Ishikawa (cell line): Measurements from ENCODE around the gene RAB10.
A peak's percentile ranks its signal among the peaks of the same experiment; 100 is the strongest.

Experiments
- CEBPB ChIP-seq: IDR thresholded peaks from 2 replicates; pipeline ENCODE4 v1.6.1; 2012
- CREB1 ChIP-seq: IDR thresholded peaks from 2 replicates; pipeline ENCODE4 v1.6.1; 2012; ENCODE audit warnings: low read depth
- EGR1 ChIP-seq: IDR thresholded peaks from 2 replicates; pipeline ENCODE4 v1.6.1; 2012
- EP300 ChIP-seq: IDR thresholded peaks from 2 replicates; pipeline ENCODE4 v1.6.1; 2012; ENCODE audit warnings: borderline replicate concordance
- FOXM1 ChIP-seq: IDR thresholded peaks from 2 replicates; pipeline ENCODE4 v1.6.1; 2012; ENCODE audit warnings: low read depth, borderline replicate concordance
- NFIC ChIP-seq: IDR thresholded peaks from 2 replicates; pipeline ENCODE4 v1.6.1; 2012
- RAD21 ChIP-seq: IDR thresholded peaks from 2 replicates; pipeline ENCODE4 v1.6.1; 2012; ENCODE audit warnings: low read depth
- TAF1 ChIP-seq: IDR thresholded peaks from 2 replicates; pipeline ENCODE4 v1.6.1; 2012; ENCODE audit warnings: low read depth, mild to moderate bottlenecking
- TCF12 ChIP-seq: IDR thresholded peaks from 2 replicates; pipeline ENCODE4 v1.6.1; 2012; ENCODE audit warnings: low read depth
- TEAD4 ChIP-seq: IDR thresholded peaks from 2 replicates; pipeline ENCODE4 v1.6.1; 2012
- YY1 ChIP-seq: IDR thresholded peaks from 2 replicates; pipeline ENCODE4 v1.6.1; 2012; ENCODE audit warnings: low read depth
- ZBTB7A ChIP-seq: IDR thresholded peaks from 2 replicates; pipeline ENCODE4 v1.6.1; 2012; ENCODE audit warnings: low read depth
- TF ChIP-seq, protein P1 (sequence below): IDR thresholded peaks from 2 replicates; pipeline ENCODE4 v1.6.1; 2012
- TF ChIP-seq, protein P2 (sequence below): IDR thresholded peaks from 2 replicates; pipeline ENCODE4 v1.6.1; 2012; ENCODE audit warnings: low read depth, mild to moderate bottlenecking
- TF ChIP-seq, protein P3 (sequence below): IDR thresholded peaks from 2 replicates; pipeline ENCODE4 v1.6.1; 2012

The RAB10 gene

DNA sequence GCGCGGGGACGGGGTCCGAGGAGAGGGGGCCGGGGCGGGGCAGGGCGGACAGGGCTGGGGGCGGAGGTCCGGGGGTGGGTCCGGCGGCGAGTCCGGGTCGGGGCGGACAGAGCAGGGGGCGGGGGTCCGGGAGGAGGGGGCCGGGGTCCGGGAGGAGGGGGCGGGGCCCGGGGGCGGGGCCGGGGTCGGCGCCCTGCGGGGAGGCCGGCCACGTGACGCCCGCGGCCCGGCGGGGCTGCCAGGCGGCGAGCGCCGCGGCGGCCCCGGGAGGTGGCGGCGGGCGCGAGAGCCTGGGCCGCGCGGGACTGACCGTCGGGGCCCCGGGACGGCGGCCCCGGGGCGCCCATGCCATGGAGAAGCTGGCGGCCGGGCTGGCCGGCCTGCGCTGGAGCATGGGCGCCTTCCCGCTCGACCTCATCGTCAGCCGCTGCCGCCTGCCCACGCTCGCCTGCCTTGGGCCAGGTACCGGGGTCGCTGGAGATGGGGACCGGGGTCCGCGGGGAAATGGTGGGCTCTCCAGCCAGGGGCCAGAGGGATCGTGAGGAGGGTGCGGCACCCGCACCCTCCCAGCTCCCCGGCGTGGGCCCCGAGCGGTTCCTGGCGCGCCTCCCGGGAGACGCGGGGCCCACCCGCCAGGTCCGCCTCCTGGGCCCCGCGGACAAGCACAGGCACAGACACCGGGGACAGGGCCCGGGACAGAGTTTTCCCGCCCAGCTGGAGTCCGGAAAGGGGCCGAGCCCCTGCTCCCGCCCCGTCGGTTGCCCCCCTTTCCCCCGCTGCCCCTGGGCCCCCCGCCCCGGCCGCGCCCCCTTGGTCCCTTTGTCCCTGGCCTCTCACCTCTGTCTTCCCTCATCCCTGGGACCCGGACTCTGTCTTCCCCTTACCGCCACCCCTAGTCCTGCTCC lies 139.2 kb downstream of the RAB10 start, which contains the start of gene GAREM2:
Gene GAREM2, plus strand, starts transcription at position 218 of the 905 bp plus-strand sequence. Its CDS starts 133 bp downstream, at position 351.
- no peak for TF ChIP-seq FOXM1
- TF ChIP-seq, protein P1, sequence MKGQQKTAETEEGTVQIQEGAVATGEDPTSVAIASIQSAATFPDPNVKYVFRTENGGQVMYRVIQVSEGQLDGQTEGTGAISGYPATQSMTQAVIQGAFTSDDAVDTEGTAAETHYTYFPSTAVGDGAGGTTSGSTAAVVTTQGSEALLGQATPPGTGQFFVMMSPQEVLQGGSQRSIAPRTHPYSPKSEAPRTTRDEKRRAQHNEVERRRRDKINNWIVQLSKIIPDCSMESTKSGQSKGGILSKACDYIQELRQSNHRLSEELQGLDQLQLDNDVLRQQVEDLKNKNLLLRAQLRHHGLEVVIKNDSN, result peak; percentile 69

DNA sequence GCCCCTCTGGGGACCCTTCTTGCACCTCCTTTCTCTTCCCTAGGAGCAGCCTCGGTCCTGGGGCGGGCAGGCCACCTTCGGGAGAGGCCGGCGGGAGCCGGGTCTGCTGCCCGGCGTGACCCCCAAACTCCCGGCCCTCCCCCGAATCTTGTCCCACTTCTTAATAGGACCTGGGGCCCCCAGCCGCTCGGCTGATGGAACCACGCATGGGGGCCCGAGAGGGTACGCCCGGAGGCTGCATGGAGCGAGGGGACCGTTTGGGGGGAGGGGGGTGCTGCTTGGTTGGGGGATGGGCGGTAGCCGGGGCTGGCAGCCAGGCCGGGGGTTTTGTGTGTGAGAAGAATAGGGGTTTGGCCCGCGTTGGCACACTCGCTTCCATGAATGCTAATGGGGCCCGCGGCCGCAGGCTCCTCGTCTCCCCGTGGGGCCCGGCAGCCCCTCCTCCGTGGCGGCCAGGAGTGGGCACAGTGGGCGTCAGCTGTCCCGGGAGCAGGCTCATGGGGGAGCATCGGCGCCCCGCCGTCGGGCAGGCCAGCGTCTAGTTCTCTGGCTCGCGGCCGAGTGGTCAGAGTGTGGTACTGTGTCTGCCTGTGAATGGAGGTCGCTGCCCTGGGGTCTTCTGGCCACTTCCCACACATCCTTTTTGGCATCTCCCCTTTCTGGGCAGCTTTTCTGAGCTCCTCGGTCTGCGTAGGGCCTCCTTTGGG lies 140.0 kb downstream of the RAB10 start:
- TF ChIP-seq CEBPB (no peak), ZBTB7A (no peak), TEAD4 (no peak), CREB1 (no peak)

DNA sequence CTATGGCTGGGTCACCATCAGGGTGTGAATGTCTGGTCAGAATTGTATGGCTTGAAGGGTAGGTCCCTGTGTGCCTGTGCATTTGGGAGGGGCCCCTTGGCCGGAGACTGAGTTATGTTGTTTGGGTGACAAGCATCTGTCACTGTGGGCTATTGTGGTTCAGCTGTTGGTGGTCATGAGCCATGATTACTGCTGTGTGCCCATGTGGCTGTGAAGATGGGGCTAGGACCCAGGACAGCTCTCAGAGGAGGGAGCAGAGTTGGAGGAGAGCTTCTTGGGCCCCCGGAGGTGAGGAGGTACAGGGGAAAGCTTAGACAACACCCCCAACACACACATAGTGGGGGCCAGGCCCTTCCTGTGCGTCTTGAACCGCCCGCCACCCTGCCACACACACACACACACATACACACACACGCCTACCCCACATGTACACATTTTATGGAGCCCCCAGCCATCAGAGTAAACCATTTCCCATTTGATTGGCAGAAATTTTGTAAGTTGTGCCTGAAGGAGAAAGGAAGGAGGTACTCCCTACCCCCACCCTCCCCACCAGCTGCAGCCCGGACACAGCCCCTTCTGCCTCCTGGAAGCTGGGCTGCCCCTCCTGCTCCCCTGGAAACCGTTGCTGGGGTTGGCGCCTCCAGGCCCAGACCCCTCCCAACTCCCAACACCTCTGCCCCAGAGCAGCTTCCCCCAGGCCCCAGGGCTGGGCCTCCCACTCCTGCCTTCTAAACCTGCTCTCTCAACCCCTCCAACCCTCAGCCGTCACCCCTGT lies 141.0 kb downstream of the RAB10 start:
- TF ChIP-seq, protein P2, sequence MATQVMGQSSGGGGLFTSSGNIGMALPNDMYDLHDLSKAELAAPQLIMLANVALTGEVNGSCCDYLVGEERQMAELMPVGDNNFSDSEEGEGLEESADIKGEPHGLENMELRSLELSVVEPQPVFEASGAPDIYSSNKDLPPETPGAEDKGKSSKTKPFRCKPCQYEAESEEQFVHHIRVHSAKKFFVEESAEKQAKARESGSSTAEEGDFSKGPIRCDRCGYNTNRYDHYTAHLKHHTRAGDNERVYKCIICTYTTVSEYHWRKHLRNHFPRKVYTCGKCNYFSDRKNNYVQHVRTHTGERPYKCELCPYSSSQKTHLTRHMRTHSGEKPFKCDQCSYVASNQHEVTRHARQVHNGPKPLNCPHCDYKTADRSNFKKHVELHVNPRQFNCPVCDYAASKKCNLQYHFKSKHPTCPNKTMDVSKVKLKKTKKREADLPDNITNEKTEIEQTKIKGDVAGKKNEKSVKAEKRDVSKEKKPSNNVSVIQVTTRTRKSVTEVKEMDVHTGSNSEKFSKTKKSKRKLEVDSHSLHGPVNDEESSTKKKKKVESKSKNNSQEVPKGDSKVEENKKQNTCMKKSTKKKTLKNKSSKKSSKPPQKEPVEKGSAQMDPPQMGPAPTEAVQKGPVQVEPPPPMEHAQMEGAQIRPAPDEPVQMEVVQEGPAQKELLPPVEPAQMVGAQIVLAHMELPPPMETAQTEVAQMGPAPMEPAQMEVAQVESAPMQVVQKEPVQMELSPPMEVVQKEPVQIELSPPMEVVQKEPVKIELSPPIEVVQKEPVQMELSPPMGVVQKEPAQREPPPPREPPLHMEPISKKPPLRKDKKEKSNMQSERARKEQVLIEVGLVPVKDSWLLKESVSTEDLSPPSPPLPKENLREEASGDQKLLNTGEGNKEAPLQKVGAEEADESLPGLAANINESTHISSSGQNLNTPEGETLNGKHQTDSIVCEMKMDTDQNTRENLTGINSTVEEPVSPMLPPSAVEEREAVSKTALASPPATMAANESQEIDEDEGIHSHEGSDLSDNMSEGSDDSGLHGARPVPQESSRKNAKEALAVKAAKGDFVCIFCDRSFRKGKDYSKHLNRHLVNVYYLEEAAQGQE, result peak; percentile 50
- no peak for TF ChIP-seq ZBTB7A
- TF ChIP-seq, protein P1, result no peak

DNA sequence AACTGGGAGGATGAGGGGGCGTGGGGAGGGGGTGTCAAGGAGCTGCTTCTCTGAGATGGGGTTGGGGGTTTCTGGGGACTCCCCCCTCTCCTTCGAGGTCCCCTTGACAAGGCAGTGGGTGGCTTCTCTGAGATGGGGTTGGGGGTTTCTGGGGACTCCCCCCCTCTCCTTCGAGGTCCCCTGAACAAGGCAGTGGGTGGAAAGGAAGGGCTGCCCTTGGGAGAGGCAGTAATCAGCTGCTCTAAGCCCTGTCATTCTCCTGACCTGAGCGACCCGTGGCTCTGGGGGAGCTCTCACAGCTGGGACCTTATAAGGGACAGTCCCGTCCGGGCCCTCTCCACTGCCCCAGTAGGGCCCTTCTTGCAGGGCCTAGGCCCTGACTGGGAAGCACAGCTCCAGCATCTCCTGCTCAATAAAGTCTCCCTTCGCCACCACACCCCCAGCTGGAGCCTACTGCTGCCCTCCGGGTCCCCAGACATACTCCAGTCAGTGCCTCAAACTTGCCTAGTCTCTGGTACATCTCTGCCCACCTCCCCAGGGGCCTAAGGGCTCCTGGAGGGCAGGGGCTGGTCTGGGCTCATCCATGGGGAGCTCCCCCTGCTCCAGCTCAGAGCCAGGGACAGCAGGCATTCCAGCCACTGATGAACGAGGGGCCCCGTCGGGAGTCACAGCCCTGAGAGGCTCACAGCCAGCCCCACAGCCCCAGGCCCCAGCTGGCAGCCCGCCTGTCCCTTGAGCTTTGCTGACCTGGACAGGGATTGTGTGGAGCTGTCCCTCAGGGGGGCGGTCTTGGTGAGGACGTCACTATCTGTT lies 141.8 kb downstream of the RAB10 start:
- TF ChIP-seq EP300 (no peak), EGR1 (no peak), TAF1 (no peak), CEBPB (no peak), TEAD4 (no peak), FOXM1 (no peak), ZBTB7A (no peak), NFIC (no peak), TCF12 (no peak), CREB1 (no peak), RAD21 (no peak), YY1 (no peak)
- TF ChIP-seq, protein P3, sequence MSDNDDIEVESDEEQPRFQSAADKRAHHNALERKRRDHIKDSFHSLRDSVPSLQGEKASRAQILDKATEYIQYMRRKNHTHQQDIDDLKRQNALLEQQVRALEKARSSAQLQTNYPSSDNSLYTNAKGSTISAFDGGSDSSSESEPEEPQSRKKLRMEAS, result no peak
- TF ChIP-seq, protein P1, result no peak
- TF ChIP-seq, protein P2, result no peak

DNA sequence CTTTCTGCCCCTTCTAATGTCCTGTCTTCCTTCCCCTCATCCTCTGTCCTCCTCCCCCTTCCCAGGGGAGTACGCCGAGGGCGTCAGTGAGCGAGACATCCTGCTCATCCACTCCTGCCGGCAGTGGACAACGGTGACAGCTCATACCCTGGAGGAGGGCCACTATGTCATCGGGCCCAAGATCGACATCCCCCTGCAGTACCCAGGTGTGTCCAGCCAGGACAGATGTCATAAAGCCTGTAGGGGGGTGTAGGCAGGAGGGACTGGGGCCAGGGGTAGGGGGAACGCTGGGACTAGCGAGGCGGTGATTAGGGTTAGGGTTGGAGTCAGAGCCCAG lies 142.4 kb downstream of the RAB10 start:
- no peak for TF ChIP-seq ZBTB7A
- TF ChIP-seq YY1, result no peak
- no peak for TF ChIP-seq CEBPB
